Osteoblast (primary cell): ENCODE results near the gene BMP8B. TPM values are rescaled to one million over a fixed set of nuclear protein-coding genes. Genes with fewer than 3 reads are reported as not detected.

ENCODE experiments used
- DNase-seq: peaks from one replicate; pipeline ENCODE4 v3.0.0; 2011; ENCODE audit warnings: low spot score, mixed read lengths; ENCODE audit not compliant: insufficient read length; ENCODE audit errors: missing footprints
- H2AFZ ChIP-seq: 2 replicates; pipeline ENCODE4 v1.6.0; 2011; ENCODE audit warnings: mild to moderate bottlenecking, low read length
- H3K27ac ChIP-seq: 2 replicates; pipeline ENCODE4 v1.5.1; 2011; ENCODE audit warnings: mild to moderate bottlenecking, low read depth, low read length, moderate library complexity
- H3K27me3 ChIP-seq: 2 replicates; pipeline ENCODE4 v1.6.0; 2012; ENCODE audit warnings: mild to moderate bottlenecking, control low read depth, inconsistent platforms, low read length, moderate library complexity; ENCODE audit not compliant: insufficient read depth
- H3K36me3 ChIP-seq: 2 replicates; pipeline ENCODE4 v1.5.1; 2011; ENCODE audit warnings: mild to moderate bottlenecking, low read length, control low read depth, moderate library complexity; ENCODE audit not compliant: insufficient read depth
- H3K4me1 ChIP-seq: 2 replicates; pipeline ENCODE4 v1.5.1; 2011; ENCODE audit warnings: mild to moderate bottlenecking, low read length, control low read depth, moderate library complexity; ENCODE audit not compliant: insufficient read depth
- H3K4me2 ChIP-seq: 2 replicates; pipeline ENCODE4 v1.6.0; 2011; ENCODE audit warnings: mild to moderate bottlenecking, low read length; ENCODE audit not compliant: insufficient read depth
- H3K4me3 ChIP-seq: fragments of 200-600 bp; sonication (generic); 3 replicates; pipeline ENCODE4 v1.5.1; 2012; ENCODE audit warnings: mild to moderate bottlenecking, low read length, inconsistent platforms; ENCODE audit not compliant: insufficient read depth
- H3K79me2 ChIP-seq: 2 replicates; pipeline ENCODE4 v1.6.0; 2012; ENCODE audit warnings: mild to moderate bottlenecking, low read length, control low read depth, inconsistent platforms; ENCODE audit not compliant: insufficient read depth
- H3K9me3 ChIP-seq: 2 replicates; pipeline ENCODE4 v1.5.1; 2011; ENCODE audit warnings: low read depth, low read length, control low read depth
- H4K20me1 ChIP-seq: 2 replicates; pipeline ENCODE4 v1.6.0; 2012; ENCODE audit warnings: mild to moderate bottlenecking, low read length, control low read depth; ENCODE audit not compliant: insufficient read depth
- total RNA-seq: library from RNA; depleted of rRNA; stranded (reverse); fragments of >200 nt; gene quantifications from 2 replicates; pipeline ENCODE4 v1.2.3, GENCODE V29; 2012
- TF ChIP-seq, protein P1 (sequence below): IDR thresholded peaks from 2 replicates; pipeline ENCODE4 v1.5.1; 2011; ENCODE audit warnings: mild to moderate bottlenecking, low read depth, low read length, moderate library complexity; ENCODE audit errors: extremely low read depth

The BMP8B gene
- total RNA-seq, 1 donor, result 0.36 TPM

DNA sequence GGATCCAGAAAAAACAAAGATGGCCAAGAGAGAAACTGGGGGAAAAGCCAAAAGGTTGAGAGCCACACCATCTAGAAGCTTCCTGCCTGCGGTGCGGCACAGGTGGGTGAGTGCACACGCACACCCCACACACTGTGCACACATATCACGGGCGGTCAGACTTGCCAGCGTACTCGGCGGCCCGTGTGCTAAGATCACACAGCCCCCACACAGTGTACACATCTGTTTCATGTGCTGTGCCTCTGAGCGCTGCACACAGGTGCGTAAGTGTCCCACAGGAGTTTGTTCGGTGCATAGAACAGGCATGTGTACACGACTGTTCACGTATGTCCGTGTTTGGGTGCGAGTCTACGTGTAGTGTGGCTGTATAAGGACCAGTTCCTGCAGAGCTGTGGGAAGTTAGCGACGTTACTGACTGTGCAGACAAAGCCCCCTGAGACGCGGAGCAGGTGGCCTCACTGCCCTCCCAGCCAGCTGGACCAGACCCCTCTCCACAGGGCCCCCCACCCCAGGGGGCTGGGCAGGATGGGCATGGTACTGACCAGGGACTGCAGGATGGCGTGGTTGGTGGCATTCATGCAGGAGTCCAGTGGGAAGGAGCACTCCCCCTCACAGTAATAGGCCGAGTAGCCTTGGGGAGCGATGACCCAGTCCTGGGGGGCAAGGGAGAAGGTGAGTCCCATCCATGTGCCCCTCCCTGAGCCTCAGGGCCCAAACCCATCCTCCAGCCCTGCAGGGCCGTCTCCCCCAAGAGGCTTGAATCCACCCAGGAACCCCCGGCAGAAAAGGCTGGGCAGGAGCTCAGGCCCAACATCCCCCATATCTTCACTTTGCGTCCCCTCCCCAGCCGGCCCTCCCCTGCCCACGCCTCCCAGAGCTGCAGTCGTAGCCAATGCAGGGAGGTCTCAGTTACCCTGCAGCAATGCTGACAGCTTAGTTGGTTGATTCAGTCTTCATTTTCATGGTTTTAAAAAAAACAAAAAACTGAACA is 25.8 kb downstream of the BMP8B start:
- Histone ChIP-seq H4K20me1 (no peaks in the 10 kb centered on the region), H3K79me2 (no peaks in the 10 kb centered on the region), H2AFZ (no peak overlapping the region), H3K4me2 (no peak overlapping the region), H3K27me3 (no peaks in the 10 kb centered on the region), H3K27ac (no peak overlapping the region), H3K4me3 (no peak overlapping the region), H3K36me3 (no peaks in the 10 kb centered on the region), H3K4me1 (no peaks in the 10 kb centered on the region), H3K9me3 (no peaks in the 10 kb centered on the region)
- DNase-seq, result no peak
- TF ChIP-seq, protein P1, sequence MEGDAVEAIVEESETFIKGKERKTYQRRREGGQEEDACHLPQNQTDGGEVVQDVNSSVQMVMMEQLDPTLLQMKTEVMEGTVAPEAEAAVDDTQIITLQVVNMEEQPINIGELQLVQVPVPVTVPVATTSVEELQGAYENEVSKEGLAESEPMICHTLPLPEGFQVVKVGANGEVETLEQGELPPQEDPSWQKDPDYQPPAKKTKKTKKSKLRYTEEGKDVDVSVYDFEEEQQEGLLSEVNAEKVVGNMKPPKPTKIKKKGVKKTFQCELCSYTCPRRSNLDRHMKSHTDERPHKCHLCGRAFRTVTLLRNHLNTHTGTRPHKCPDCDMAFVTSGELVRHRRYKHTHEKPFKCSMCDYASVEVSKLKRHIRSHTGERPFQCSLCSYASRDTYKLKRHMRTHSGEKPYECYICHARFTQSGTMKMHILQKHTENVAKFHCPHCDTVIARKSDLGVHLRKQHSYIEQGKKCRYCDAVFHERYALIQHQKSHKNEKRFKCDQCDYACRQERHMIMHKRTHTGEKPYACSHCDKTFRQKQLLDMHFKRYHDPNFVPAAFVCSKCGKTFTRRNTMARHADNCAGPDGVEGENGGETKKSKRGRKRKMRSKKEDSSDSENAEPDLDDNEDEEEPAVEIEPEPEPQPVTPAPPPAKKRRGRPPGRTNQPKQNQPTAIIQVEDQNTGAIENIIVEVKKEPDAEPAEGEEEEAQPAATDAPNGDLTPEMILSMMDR, result no peak

DNA sequence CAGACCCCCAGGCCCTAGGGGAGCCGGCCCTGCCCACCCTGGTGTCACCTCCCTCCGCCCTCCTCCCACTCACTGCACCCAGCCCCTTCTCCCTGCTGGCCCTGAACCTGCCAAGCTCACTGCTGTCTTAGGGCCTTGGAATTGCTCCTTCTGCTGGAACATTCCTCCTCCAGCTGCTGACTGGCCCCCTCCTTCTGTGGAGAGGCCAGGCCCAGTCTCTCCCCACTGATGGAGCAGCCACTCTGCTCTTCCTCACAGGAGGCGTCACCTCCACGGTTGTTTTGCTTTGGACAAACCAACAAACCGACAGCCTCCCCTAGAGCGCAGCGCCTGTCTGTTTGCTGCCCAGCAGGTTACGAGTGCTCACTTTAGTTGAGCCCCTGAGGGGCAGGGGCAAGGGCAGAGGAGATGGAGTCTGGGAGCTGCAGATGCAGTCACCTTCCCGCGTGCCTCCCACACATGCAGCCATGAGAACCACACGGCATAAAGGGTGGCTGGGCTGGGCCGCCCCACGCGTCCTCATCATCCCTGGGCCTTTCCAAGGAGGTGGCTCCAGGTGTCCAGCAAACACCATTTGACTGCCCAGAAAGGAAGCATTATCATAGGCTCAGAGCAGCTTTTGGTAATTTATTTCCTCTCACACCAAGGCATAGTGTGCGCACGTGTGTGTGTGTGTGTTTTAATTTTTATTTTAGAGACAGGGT is 27.0 kb downstream of the BMP8B start:
- Histone ChIP-seq H3K4me1 (no peaks in the 10 kb centered on the region), H3K9me3 (no peaks in the 10 kb centered on the region), H3K79me2 (no peaks in the 10 kb centered on the region), H3K36me3 (no peaks in the 10 kb centered on the region), H3K4me3 (no peak overlapping the region), H3K27me3 (no peaks in the 10 kb centered on the region), H2AFZ (no peak overlapping the region), H3K4me2 (no peak overlapping the region), H3K27ac (no peak overlapping the region), H4K20me1 (no peaks in the 10 kb centered on the region)
- peak; percentile 53 for DNase-seq
- TF ChIP-seq, protein P1, result no peak

DNA sequence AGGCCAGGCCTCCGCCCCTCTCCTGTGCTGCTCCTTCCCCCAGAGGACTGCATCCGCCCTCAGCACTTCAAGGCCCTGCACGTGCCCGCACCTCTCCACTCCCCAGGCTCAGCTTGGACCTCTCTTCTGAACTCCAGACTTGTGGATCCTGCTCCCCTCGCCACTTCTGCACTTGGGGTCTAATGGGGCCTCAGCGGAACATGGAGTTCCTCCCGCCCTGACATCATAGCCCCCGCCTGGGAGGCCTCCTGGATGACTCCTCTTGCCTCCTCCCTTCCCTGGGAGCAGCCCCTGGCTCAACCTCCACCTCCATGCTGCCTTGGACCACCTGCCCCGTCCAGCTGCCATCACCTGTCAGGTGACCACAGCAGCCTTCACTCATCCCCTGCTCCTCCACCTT is 27.6 kb downstream of the BMP8B start:
- H3K27me3 ChIP-seq, result no peaks in the 10 kb centered on the region
- no peaks in the 10 kb centered on the region for H3K9me3 ChIP-seq
- no peaks in the 10 kb centered on the region for H3K79me2 ChIP-seq
- H4K20me1 ChIP-seq, result no peaks in the 10 kb centered on the region
- H3K27ac ChIP-seq, result no peak overlapping the region
- H3K4me3 ChIP-seq, result no peak overlapping the region
- no peak overlapping the region for H3K4me2 ChIP-seq
- no peaks in the 10 kb centered on the region for H3K36me3 ChIP-seq
- no peaks in the 10 kb centered on the region for H3K4me1 ChIP-seq
- TF ChIP-seq, protein P1, result no peak
- peak; percentile 70 for DNase-seq
- H2AFZ ChIP-seq, result no peak overlapping the region
